ENCODE results near the gene CX3CL1. TPM values are rescaled to one million over a fixed set of nuclear protein-coding genes. Genes with fewer than 3 reads are reported as not detected.

CX3CL1 gene
- total RNA-seq, 4 donors from 2014 or later: 12.8 to 25.1 (median 13.6) TPM

GRCh38 chr16:57419506-57419905 is 47.2 kb downstream of the CX3CL1 start:
- no peak for DNase-seq (ENCODE audit: low spot score in 2 of 2)
- WGBS: 65% methylated on average over 6 of the region's 6 CpGs
- Histone ChIP-seq H3K9me3 (no peaks in the 10 kb centered on the region), H3K4me3 (no peak overlapping the region), H3K4me1 (peaks cover 38% of the 10 kb centered on the region), H3K36me3 (no peaks in the 10 kb centered on the region), H3K27me3 (no peaks in the 10 kb centered on the region), H3K27ac (no peak overlapping the region)
- no peak for TF ChIP-seq EP300 (IDR thresholded peaks at IDR 0.05)
- TF ChIP-seq CTCF (IDR thresholded peaks at IDR 0.05): no peak
- no peak for TF ChIP-seq POLR2AphosphoS5 (IDR thresholded peaks at IDR 0.05)
- TF ChIP-seq POLR2A (IDR thresholded peaks at IDR 0.05): no peak

GRCh38 chr16:57422026-57422944 is 50.0 kb downstream of the CX3CL1 start:
- WGBS: 33% methylated on average over 10 of the region's 10 CpGs
- H3K9me3 ChIP-seq: no peaks in the 10 kb centered on the region
- H3K4me1 ChIP-seq: peaks cover 26% of the 10 kb centered on the region
- no peak for DNase-seq (ENCODE audit: low spot score in 2 of 2)
- no peak overlapping the region for H3K27ac ChIP-seq
- H3K4me3 ChIP-seq: no peak overlapping the region
- peaks cover 11% of the 10 kb centered on the region for H3K36me3 ChIP-seq
- H3K27me3 ChIP-seq: no peaks in the 10 kb centered on the region
- no peak for TF ChIP-seq POLR2AphosphoS5 (IDR thresholded peaks at IDR 0.05)
- peak; percentile 18 to 42 for TF ChIP-seq CTCF (IDR thresholded peaks at IDR 0.05)
- TF ChIP-seq EP300 (IDR thresholded peaks at IDR 0.05): no peak

- DNase-seq (ENCODE audit: low spot score in 2 of 2): no peak
- peaks cover 18% of the 10 kb centered on the region for H3K4me1 ChIP-seq
- no peak overlapping the region for H3K27ac ChIP-seq
These were observed 50.9 kb downstream of the CX3CL1 start for GRCh38 chr16:57423152-57423551.

GRCh38 chr16:57424583-57424982 is 52.3 kb downstream of the CX3CL1 start:
- no peak overlapping the region for H3K4me3 ChIP-seq
- no peaks in the 10 kb centered on the region for H3K9me3 ChIP-seq
- TF ChIP-seq CTCF (IDR thresholded peaks at IDR 0.05) (no peak), POLR2AphosphoS5 (IDR thresholded peaks at IDR 0.05) (no peak), POLR2A (IDR thresholded peaks at IDR 0.05) (no peak), EP300 (IDR thresholded peaks at IDR 0.05) (no peak)
- no peaks in the 10 kb centered on the region for H3K27me3 ChIP-seq
- DNase-seq (ENCODE audit: low spot score in 2 of 2): no peak
- no peak overlapping the region for H3K27ac ChIP-seq
- H3K36me3 ChIP-seq: peaks cover 33% of the 10 kb centered on the region
- 86% methylated on average over 3 of the region's 3 CpGs for WGBS
- H3K4me1 ChIP-seq: peaks cover 6% of the 10 kb centered on the region

More at GRCh38 chr16:57423152-57423551, 50.9 kb downstream of the CX3CL1 start:
- no peaks in the 10 kb centered on the region for H3K9me3 ChIP-seq
- TF ChIP-seq EP300 (IDR thresholded peaks at IDR 0.05) (no peak), POLR2AphosphoS5 (IDR thresholded peaks at IDR 0.05) (no peak), CTCF (IDR thresholded peaks at IDR 0.05) (no peak), POLR2A (IDR thresholded peaks at IDR 0.05) (no peak)
- no peaks in the 10 kb centered on the region for H3K27me3 ChIP-seq
- H3K36me3 ChIP-seq: peaks cover 20% of the 10 kb centered on the region
- H3K4me3 ChIP-seq: no peak overlapping the region
- 76% methylated on average over 2 of the region's 2 CpGs for WGBS

- H3K36me3 ChIP-seq: peaks cover 51% of the 10 kb centered on the region
- no peaks in the 10 kb centered on the region for H3K9me3 ChIP-seq
- TF ChIP-seq POLR2AphosphoS5 (IDR thresholded peaks at IDR 0.05) (no peak), CTCF (IDR thresholded peaks at IDR 0.05) (no peak), EP300 (IDR thresholded peaks at IDR 0.05) (no peak), POLR2A (IDR thresholded peaks at IDR 0.05) (no peak)
- no peak overlapping the region for H3K4me3 ChIP-seq
- H3K4me1 ChIP-seq: peaks cover 6% of the 10 kb centered on the region
- no peak for DNase-seq (ENCODE audit: low spot score in 2 of 2)
- H3K27me3 ChIP-seq: no peaks in the 10 kb centered on the region
- H3K27ac ChIP-seq: no peak overlapping the region
- 82% methylated on average over 6 of the region's 7 CpGs for WGBS
These were observed 54.1 kb downstream of the CX3CL1 start for GRCh38 chr16:57426356-57426755.

Measured in suprapubic skin (tissue), 4 donors.